Mucosa of rectum (tissue), 2 donors: ENCODE data around the gene TSEN54.

ENCODE experiments used
- H3K27ac ChIP-seq, 2 donors: one replicate each; pipeline ENCODE4 v1.7.0; 2013; ENCODE audit warnings: inconsistent platforms in 2 of 2, low read depth in 2 of 2, low read length in 2 of 2
- H3K27me3 ChIP-seq, 2 donors: one replicate each; pipeline ENCODE4 v1.7.0; 2013; ENCODE audit warnings: low read length in 2 of 2; ENCODE audit not compliant: control insufficient read depth in 2 of 2, insufficient read depth in 2 of 2
- H3K36me3 ChIP-seq, 2 donors: one replicate each; pipeline ENCODE4 v1.7.0; 2013; ENCODE audit warnings: low read length in 2 of 2; ENCODE audit not compliant: control insufficient read depth in 2 of 2, insufficient read depth in 2 of 2
- H3K4me1 ChIP-seq, 2 donors: one replicate each; pipeline ENCODE4 v1.7.0; 2013; ENCODE audit warnings: low read length in 2 of 2, mild to moderate bottlenecking in 1 of 2; ENCODE audit not compliant: control insufficient read depth in 2 of 2, insufficient read depth in 2 of 2
- H3K4me3 ChIP-seq, 2 donors: one replicate each; pipeline ENCODE4 v1.7.0; 2013; ENCODE audit warnings: low read length in 2 of 2
- H3K9ac ChIP-seq, 2 donors: one replicate each; pipeline ENCODE4 v1.7.0; 2013; ENCODE audit warnings: low read length in 2 of 2, low read depth in 1 of 2, mild to moderate bottlenecking in 1 of 2
- H3K9me3 ChIP-seq, 2 donors: one replicate each; pipeline ENCODE4 v1.7.0; 2013; ENCODE audit warnings: low read length in 2 of 2; ENCODE audit not compliant: control insufficient read depth in 2 of 2
- donor health status: healthy.
- donor health status: Normal muscosa, but diverticular disease.

The TSEN54 gene

GRCh38 chr17:75496005-75496404 lies 20.3 kb upstream of the TSEN54 start:
- no peaks in the 10 kb centered on the region for H3K27me3 ChIP-seq
- peaks cover 0 to under 1% of the 10 kb centered on the region in 2 donors for H3K4me1 ChIP-seq
- H3K9me3 ChIP-seq: no peaks in the 10 kb centered on the region
- no peak overlapping the region for H3K9ac ChIP-seq
- H3K36me3 ChIP-seq: peaks cover 65 to 70% of the 10 kb centered on the region in 2 donors
- H3K4me3 ChIP-seq: no peak overlapping the region
- H3K27ac ChIP-seq: no peak overlapping the region

- no peak overlapping the region for H3K27ac ChIP-seq
- no peaks in the 10 kb centered on the region for H3K4me1 ChIP-seq
- no peaks in the 10 kb centered on the region for H3K27me3 ChIP-seq
- H3K9ac ChIP-seq: no peak overlapping the region
- no peaks in the 10 kb centered on the region for H3K9me3 ChIP-seq
- H3K4me3 ChIP-seq: no peak overlapping the region
- peaks cover 49 to 57% of the 10 kb centered on the region in 2 donors for H3K36me3 ChIP-seq
Observed at GRCh38 chr17:75498039-75498725, 18.1 kb upstream of the TSEN54 start.

- H3K4me1 ChIP-seq: no peaks in the 10 kb centered on the region
- no peak overlapping the region for H3K27ac ChIP-seq
- H3K9ac ChIP-seq: no peak overlapping the region
- peaks cover 45 to 56% of the 10 kb centered on the region in 2 donors for H3K36me3 ChIP-seq
- H3K9me3 ChIP-seq: no peaks in the 10 kb centered on the region
- H3K27me3 ChIP-seq: no peaks in the 10 kb centered on the region
- H3K4me3 ChIP-seq: no peak overlapping the region
Observed at GRCh38 chr17:75498726-75499213, 17.6 kb upstream of the TSEN54 start.

- no peak overlapping the region for H3K27ac ChIP-seq
- no peaks in the 10 kb centered on the region for H3K27me3 ChIP-seq
- no peaks in the 10 kb centered on the region for H3K9me3 ChIP-seq
- no peak overlapping the region for H3K4me3 ChIP-seq
- no peaks in the 10 kb centered on the region for H3K4me1 ChIP-seq
- H3K36me3 ChIP-seq: peaks cover 40 to 49% of the 10 kb centered on the region in 2 donors
- H3K9ac ChIP-seq: no peak overlapping the region
Observed at GRCh38 chr17:75499313-75500022, 16.9 kb upstream of the TSEN54 start.

- no peak overlapping the region for H3K9ac ChIP-seq
- no peaks in the 10 kb centered on the region for H3K4me1 ChIP-seq
- H3K4me3 ChIP-seq: no peak overlapping the region
- no peaks in the 10 kb centered on the region for H3K27me3 ChIP-seq
- H3K27ac ChIP-seq: no peak overlapping the region
- H3K36me3 ChIP-seq: peaks cover 38% of the 10 kb centered on the region in 2 donors
- no peaks in the 10 kb centered on the region for H3K9me3 ChIP-seq
Observed at GRCh38 chr17:75500419-75501216, 15.7 kb upstream of the TSEN54 start.

DNA sequence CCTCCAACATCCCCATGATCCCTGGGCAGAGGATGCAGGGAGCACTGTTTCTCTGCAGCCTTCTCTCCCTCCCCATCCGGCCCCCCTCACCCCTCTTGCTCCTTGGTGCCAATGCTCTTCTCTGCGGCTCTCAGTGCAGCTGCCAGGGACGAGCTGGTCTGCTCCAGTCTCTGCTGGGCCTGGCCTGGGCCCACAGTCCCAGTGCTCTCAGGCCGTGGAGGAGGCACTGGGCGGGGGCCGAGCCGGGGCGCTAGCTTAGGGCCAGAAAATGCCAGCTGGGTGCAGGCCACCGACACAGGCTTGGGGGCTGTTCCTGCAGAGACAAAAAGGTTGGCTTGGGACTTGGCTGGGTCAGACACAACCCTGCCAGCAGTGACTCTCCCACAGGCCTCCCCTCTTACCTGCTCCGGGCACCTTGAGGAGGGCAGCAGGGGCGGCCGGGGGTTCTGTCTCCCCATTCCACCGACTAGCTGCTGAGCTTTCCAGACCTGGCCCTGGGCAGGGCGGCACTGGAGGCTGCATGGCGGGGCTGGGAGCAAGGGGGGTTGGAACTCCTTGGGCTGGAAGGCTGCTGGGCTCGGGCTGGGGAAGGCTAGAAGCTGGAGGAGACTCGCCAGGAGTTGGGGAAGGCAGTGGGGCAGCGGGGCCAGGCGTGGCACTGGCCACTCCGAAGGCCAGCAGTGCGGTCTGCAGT lies 14.8 kb upstream of the TSEN54 start:
- H3K9ac ChIP-seq: no peak overlapping the region

DNA sequence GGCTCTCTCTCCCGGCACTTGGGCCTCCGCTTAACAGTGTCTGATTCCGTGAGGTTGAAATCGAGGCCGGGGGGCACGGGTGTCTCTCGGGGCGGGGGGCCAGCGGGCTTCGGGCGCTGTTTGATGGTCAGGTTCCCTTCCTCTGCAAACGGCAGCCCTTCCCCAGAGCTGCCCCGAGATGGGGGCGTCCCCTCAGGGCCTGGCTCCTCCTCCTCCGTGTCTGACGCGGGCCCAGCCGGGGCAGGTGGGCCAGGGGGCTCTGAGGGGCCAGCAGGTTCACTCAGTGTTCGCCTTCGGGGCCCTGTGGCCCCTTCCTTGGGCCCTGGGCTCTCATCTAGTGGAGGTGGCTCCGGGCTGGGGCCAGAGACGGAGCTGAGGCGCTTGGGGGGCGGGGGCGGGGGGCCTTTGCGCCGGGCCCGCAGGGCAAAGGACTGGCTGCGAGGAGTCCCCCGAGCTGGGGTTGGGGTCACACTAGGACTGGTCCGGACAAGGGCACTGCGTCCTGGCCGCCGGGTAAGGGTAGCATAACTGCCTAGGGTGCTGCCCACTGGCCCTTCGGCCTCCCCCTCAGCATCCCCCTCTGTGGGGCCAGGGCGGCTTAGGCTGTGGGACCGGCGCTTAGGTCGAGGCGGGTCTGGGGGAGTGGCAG lies 14.1 kb upstream of the TSEN54 start:
- H3K27me3 ChIP-seq: no peaks in the 10 kb centered on the region
- no peaks in the 10 kb centered on the region for H3K4me1 ChIP-seq
- no peak overlapping the region for H3K9ac ChIP-seq
- H3K36me3 ChIP-seq: peaks cover 35 to 38% of the 10 kb centered on the region in 2 donors
- no peak overlapping the region for H3K27ac ChIP-seq
- no peaks in the 10 kb centered on the region for H3K9me3 ChIP-seq
- H3K4me3 ChIP-seq: no peak overlapping the region

More for the DNA sequence above, 14.8 kb upstream of the TSEN54 start:
- H3K4me1 ChIP-seq: no peaks in the 10 kb centered on the region
- no peak overlapping the region for H3K4me3 ChIP-seq
- no peaks in the 10 kb centered on the region for H3K9me3 ChIP-seq
- H3K27ac ChIP-seq: no peak overlapping the region
- H3K36me3 ChIP-seq: peaks cover 31 to 37% of the 10 kb centered on the region in 2 donors
- H3K27me3 ChIP-seq: no peaks in the 10 kb centered on the region

GRCh38 chr17:75502721-75503329 lies 13.5 kb upstream of the TSEN54 start:
- peaks cover 34 to 39% of the 10 kb centered on the region in 2 donors for H3K36me3 ChIP-seq
- no peak overlapping the region for H3K4me3 ChIP-seq
- no peak overlapping the region for H3K27ac ChIP-seq
- no peak overlapping the region for H3K9ac ChIP-seq
- H3K4me1 ChIP-seq: no peaks in the 10 kb centered on the region
- no peaks in the 10 kb centered on the region for H3K27me3 ChIP-seq
- H3K9me3 ChIP-seq: no peaks in the 10 kb centered on the region

GRCh38 chr17:75503337-75503950 lies 12.9 kb upstream of the TSEN54 start:
- Histone ChIP-seq H3K27me3 (no peaks in the 10 kb centered on the region), H3K4me1 (no peaks in the 10 kb centered on the region), H3K27ac (no peak overlapping the region), H3K4me3 (no peak overlapping the region), H3K9me3 (no peaks in the 10 kb centered on the region), H3K9ac (no peak overlapping the region), H3K36me3 (peaks cover 28 to 36% of the 10 kb centered on the region in 2 donors)
